ENCODE results near the gene PRKG2. TPM values are rescaled to one million over a fixed set of nuclear protein-coding genes. Genes with fewer than 3 reads are reported as not detected.

The PRKG2 gene
- total RNA-seq, 1 donor from 2014 or later = 0.32 TPM

DNA sequence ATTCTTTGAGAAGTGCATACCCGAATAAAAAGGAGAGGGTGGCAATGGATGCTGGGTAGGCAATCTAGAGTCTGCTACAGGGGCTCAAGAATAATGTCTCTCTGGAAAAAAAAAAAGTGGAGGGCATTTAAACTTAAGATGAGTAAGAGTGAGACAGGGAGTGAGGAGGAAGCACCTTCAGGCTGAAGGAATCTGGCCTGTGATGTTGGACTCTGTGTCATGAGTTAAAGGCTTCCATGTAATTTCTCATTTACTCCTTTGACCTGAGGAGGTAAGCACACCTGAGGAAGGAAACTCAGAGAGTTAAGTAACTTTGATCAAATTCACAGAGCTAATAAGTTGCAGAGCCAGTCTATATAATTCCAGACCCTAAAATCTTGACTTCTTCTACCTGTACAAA, 3.2 kb upstream of the PRKG2 start:
- DNase-seq (ENCODE audit: low read depth) = no peak

DNA sequence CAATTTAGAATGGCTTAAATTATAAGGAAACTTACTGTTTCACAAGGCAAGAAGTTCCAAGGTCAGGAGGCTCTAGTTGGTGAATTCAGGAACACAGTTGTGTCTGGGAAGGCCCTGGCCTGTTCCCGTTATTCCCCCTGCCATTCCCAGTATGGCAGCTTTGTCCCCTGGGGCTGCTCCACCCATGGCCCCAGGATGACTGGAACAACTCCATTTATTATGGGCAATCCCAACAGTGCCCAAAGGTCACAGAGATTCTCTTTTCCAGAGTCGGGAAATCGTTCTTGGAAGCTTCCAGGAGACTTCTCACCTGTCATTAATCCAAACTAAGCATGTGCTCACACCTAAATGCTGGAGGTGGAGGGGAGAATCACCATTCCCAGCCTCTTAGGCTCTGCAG, 2.8 kb upstream of the PRKG2 start:
- no peak for DNase-seq (ENCODE audit: low read depth)

DNA sequence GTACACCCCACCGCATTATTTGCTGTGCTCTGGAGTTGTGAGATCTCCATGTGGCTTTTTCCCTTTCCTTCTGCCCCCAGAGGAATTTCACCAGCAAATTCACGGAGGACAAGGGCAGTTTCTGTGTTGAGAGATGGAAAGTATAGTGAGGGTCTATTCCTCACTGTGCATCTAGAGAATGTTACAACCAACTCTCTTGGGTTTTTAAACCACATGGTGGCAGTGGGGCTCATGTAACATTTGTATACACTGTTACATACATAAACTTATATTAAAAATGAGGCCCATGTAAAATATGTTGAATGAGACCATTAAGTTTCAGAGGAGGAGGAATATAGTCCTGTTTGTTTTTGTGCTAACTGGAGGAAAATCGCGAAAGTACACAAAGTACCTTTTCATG, 909 bp upstream of the PRKG2 start:
- DNase-seq (ENCODE audit: low read depth) = no peak

DNA sequence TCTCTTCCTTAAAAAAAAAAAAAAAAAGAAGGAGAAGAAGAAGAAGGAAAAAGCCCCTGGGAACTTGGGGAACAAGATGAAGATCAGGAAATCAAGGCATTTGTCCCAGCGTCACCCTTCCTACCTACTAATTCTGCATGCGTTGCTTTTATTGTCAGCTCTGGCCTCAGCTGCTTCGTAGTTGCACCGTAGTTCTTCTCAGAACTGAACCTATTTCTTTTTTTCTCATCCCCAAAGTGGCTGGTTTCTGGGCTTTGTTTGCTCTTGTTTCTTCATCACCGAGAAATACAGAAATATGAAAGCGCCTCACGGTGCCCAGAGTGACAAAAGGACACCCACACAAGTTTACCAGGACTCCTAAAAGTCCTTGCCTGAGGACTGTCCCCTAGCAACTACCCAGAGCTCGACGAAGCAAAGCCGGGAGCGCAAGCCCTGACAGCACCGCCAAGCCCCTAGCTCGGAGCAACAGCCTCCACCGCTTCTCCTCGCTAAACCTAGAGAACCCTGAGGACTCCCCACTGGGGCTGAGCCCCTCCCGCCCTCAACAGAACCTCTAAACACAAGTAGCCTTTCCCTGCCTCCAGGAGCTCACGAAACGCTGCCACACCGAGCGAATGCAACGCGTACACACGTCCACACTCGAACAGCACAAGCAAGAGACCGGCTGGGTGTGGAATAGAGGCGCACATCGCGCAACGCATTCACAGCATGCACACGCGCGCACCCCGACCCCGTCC, 710 bp downstream of the PRKG2 start:
- DNase-seq (ENCODE audit: low read depth) = no peak

DNA sequence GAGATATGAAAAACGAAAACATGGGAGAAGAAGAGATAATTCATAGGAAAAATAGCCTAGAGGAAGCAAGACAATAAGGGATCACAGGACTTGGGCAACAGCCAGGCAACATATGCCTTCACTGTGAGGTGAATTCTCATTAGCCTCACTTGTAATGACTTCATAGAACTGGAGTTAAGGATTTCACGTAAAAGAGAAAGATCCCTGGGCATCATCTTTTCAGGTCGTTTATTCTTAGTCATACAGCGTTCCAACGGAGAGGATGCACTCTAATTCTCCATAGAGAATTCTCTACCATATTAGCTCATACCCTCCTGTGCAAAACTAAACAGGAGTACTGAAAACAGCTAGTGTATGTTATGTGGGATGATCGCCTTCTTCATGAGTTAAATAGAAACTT, 1.4 kb downstream of the PRKG2 start:
- no peak for DNase-seq (ENCODE audit: low read depth)

DNA sequence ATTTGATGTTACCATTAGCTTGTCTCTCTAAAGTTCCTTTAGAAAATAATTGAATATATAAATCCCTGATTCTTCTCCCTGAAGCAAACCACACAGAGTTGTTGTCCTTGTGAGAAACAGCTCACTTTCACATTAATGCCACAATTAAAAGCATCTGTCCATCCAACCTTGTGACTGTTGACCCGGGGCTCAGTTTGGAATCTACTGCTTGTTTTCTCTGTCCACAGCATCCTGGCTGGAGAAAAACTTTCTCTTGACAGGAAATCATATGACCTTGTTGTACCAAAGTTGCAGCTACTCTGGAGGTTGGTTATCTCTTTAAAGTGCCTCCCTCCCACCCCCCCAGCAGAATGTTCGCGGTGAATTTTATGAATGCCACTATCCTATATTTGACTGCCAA, 3.1 kb downstream of the PRKG2 start:
- DNase-seq (ENCODE audit: low read depth) = no peak

DNA sequence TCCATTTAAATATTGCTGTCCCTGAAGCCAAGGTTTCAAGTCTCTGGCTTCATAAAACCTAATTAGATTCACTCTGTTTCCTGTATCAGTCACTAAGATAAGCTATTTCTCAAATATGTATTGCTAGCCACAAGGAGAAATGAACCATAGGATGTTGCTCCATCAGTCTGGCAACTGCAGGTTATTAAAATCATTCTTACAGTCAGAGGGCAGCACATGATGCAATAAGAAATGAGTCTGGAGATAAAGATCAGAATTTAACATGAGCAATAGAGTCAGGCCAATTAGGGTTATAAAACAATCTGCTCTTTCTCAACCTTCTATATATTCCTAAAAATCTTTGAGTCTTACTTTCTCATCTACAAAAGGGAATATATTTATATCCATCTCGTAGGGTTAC, 7.2 kb downstream of the PRKG2 start:
- no peak for DNase-seq (ENCODE audit: low read depth)

DNA sequence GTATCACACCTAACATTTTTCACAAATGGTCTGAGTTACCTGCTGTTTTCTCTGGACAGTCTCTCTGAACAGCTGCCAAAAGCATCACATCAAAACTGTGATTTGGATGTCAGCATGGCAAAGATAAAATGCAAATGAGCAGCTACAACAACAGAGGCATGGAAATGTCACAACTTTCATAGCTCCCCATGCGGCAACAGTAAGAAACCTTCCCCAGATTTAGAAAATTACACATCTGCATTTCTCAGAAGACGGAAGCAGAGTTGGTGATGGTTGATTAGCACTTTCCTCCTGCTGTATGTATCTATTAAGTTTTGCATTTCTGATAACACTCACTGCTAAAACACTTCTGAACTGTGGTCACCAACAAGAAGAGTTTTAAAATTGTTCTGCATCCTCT, 9.7 kb downstream of the PRKG2 start:
- DNase-seq (ENCODE audit: low read depth) = no peak

DNA sequence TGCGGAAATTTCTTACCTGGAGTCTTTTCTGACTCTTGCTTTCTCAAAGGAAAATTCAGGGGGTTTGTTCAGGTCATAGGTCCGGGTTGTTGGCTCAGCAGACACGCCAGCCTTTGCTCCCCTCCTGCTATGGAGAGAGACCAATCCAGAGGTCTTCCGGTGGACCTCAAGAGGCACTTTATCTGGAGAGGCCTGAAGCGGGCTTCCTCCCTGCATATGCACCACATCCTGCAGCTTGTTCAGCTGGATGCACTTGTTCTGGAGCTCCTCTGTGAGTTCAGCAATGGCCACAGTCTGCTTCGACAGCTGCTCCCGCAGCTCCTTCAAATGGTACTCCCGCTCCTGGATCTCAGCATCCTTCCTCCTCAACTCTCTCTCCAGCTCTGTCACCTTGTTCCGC, 10.5 kb downstream of the PRKG2 start:
- no peak for DNase-seq (ENCODE audit: low read depth)

DNA sequence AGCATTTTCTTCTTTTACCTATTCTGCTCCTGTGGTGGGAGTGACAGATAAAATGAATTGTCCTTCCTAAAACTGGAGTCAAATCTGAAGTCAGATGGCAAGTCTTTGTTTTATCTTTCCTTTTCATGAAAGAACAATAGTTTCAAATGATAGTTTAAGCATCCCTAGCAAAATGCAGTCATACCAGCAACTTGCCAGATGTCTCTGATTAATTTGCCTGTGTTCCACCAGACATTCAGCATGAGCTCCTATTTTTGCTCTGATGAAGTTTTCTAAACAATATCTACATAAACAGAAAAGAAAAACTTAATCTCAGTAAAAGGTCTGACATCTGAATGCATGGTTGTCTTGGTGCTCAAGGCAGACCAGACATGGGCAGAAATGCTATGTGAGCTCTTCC, 15.2 kb downstream of the PRKG2 start:
- no peak for DNase-seq (ENCODE audit: low read depth)

DNA sequence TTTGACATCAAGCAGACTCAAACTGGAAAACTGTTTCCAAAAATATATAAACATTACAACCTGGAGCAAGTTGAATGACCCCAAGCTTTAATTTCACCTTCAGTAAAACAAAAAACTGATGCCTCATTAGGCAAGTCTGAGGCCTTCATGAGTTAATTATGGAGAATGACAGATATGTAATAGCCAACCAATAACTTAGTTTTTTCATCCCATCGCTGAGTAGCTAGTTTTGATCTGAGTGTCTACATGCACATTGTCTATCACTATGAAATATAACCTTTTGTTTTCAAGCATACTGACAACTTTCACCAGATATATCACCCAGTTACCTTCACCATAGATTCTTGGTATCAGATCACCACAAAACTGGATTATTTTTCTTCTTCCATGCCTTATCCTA, 16.4 kb downstream of the PRKG2 start:
- no peak for DNase-seq (ENCODE audit: low read depth)

DNA sequence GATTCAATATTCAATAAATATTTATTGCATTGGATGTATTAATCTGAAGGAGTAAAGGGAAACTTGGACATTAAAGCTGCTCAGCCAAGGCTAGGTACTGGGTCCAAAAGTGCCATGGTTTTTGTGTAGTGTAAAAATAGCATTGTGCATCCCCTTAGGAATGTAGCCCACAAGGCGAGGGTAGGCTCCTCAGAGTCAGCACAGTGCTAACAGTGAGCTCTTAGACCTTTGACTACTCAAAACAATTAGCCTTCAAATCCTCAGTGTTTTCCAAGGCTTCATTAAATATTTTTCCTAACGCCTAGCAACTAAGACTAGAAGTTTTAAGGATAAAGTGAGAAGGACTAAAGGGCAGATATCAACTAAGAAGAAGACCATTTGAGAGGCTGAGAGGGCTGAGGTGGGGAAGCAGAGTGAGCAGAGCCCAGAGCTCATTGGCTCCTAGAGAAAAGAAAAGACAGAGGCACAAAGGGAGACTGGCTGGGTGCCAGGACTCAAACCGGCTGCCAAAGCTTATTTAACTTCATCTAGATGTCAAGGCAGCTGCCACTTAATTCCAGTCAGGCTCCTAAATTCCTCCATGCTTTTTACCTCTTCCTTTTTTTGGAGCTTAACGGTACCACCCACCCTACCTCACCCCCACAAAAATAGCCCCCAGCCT, 17.0 kb downstream of the PRKG2 start:
- DNase-seq (ENCODE audit: low read depth) = peak; percentile 73

DNA sequence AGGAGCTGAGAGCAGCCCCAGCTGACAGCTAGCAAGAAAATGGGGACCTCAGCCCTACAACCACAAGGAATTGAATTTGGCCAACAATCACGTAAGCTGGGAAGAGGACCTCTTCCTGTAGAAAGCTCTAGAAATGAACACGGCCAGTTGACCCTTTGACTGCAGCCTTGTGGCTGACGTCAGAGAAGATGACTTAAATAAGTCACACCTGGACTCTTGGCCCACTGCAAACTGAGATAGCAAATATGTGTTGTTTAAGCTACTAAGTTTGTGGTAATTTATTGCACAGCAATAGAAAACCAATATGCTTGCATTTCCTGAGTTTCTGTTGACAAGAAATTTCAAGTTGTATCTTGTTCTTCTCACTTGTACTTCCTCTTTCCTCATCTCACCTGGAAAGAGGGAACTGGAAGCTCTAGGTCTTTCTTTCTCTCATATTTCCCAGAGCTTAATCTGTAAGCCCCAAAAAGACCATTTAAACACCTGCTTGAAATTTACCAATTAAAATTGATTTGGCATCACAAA, 18.8 kb downstream of the PRKG2 start:
- DNase-seq (ENCODE audit: low read depth) = no peak

DNA sequence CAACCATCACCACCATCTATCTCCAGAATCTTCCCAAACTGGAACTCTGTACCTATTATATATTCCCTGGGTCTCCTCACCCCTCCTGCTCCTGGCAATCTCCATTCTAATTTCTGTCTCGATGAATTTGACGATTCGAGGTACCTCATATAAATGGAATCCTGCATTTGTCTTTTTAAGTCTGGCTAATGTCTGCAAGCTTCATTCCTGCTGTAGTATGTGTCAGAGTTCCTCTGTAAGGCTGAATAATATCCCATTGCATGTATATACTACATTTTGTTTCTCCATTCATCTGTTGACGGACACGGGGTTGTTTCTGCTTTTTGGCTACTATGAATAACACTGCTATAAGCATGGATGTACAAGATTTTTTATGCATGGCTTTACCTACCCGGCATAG, 19.5 kb downstream of the PRKG2 start:
- DNase-seq (ENCODE audit: low read depth) = no peak

DNA sequence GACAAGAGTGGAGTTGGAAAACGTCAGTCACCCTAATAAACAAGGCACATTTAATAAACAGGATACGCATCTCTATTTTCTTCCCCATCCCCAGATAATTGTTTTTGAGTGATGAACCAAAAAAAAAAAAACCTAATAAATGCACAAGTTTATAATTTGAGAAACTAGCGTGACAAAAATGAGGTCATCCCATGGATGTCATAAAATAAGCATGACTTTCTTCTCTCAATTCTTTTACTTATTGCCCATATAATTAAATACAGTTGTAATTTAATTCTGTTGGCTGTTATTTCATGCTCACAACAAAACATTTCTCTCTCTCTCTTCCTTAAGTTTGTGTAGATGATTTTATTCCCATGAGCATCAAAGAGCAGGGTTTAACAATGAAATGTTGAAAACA, 20.7 kb downstream of the PRKG2 start:
- no peak for DNase-seq (ENCODE audit: low read depth)

DNA sequence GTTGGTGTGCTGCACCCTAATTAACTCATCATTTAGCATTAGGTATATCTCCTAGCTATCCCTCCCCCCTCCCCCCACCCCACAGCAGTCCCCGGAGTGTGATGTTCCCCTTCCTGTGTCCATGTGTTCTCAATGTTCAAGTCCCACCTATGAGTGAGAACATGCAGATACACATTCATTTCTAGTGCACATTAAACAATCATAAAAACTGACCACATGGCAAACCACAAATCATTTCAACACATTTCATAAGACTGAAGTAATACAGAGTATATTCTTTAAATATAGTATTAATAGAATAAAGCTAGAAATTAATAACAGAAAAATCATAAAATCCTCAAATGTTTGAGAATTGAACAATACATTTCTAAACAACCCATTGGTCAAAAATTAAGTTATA, 34.1 kb downstream of the PRKG2 start:
- DNase-seq (ENCODE audit: low read depth) = no peak

DNA sequence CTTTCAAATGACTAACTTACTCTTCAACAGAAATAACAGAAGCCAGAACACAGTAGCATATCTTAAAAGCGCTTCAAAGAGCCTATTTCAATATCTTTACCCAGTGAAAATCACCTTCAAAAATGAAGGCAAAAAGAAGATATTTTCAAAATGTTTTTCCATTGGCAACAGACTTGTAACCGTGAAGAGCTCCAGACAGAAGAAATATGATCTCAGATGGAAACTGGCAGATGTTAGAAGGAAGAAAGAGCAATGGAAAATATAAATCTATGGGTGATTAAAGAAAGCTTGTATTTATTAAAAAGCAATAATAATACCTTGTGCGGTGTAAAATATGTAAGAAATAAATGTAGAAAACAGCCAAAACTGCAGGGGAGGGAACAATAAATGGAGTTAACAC, 35.7 kb downstream of the PRKG2 start:
- DNase-seq (ENCODE audit: low read depth) = peak; percentile 35

DNA sequence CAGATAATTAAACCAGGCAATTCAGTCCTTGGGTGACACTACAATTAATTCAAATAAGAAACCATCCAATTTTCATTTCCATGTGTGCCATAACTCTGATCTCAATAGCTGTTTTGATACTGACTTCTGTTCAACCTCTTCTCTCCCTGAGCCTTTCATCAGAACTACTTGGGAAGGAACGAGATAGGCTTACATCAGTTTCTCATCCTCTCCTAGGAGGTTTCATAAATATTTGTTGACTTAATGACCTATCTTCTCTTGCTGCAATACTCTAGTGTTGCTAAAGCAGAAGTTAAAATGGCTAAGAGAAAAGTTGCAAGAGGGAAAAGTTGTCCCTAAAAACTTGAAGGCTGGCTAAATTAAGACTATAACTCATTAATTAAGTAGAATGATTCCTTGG, 41.8 kb downstream of the PRKG2 start:
- DNase-seq (ENCODE audit: low read depth) = no peak

DNA sequence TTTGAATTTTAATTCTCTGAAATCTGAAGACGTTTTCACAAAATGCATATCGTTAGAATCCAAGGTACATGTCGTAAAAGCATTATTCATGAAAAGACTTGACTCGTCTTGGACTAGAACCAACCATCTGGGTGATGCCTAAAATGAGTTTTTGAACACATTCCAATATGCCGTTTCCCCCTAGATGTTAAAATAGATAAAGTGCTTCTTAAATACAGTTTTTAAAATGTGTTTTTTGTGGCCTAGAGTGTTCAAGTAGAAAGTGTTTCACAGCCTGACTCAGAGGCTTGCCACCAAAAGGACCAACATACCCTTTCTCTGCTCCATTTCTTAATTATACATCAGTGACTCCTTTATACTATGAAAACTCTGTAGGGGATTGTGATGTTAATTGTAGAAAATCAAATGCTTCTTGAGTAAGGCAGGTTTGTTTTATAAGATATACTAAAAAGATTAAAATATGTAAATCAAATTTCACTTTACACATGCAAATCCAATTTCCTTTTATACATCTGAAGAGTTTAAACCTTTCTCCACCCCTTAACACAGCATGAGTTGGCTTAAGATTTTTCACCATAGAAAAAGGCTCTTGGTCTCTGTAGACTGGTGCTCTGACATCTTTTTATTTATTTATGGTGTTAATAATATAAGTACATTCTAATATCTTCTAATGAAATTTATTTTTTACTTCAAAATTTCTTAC, 48.4 kb downstream of the PRKG2 start:
- no peak for DNase-seq (ENCODE audit: low read depth)

DNA sequence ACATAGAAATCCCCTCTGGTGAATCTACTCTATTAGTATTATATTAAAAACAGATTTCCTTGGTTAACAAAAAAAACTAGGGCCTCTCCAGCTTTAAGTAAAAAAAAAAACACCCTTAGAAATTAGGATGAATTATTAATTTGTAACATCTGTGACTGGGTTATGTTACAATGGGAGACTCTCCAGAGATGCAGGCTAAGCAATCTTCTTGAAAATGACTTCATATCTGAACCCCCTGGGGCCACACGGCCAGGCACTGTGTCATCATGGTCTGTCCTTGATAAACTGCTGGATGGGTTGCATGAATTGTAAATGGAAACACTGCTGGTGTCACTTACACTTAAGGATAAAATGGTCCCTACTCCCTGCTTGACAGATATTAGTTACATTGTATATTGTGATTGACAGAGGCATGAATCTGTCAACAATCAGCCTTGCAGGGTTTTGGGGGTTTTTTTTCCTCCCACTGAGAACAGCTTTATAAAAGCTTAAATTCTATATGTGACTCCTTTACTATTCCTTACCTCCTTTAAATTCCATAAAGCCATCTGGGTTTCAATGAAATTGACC, 49.1 kb downstream of the PRKG2 start:
- no peak for DNase-seq (ENCODE audit: low read depth)

DNA sequence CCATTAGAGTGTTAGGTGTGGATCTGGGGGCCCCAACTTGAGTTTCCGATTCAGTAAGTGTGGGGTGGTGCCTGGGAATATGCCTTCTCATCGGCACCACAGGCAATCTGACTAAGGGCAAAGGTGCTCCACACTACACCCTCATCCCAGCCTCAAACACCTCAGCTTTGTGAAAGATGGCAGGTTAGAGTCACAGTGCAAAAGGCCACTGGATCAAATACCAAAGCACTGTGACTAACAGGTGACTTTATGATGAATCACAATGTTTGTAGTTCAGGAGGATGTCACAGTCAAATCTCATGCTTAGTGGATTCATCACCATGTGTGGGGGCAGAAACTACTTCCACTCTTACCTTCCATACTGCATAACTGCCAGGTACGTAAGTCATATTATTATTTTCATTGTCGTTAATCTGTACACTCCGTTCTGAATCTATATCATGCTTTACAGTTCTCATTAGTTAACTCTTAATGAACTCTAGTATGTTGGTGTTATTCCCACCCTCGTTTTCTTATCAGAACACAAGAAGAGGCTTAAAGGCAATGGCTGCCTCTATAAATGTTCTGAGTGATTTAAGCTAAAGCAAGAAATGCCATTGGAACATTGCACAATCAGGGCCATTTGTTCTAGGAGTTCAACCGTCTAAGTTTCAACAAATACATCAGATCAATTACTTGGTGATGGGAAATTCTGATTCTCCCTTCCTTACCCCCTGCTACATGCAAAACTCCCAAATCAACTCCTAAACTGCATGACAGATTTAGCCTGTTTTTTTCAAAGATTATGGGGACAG, 50.2 kb downstream of the PRKG2 start:
- no peak for DNase-seq (ENCODE audit: low read depth)
